H1 (cell line): Measurements from ENCODE around the gene NAV2. TPM values are rescaled to one million over a fixed set of nuclear protein-coding genes. Genes with fewer than 3 reads are reported as not detected.

ENCODE experiments used
- CTCF ChIA-PET: fragments of 300-600 bp; sonication (Branson Sonifier 250); formaldehyde crosslinking; loops from one replicate; lab custom pipeline; 2021; ENCODE audit not compliant: partially characterized antibody; lab: Charles Lee
- POLR2A ChIA-PET: fragments of 300-600 bp; sonication (Branson Sonifier 250); formaldehyde crosslinking; loops from one replicate; lab custom pipeline; 2021; ENCODE audit warnings: inconsistent platforms; ENCODE audit not compliant: partially characterized antibody; lab: Charles Lee
- DNase-seq, 2 experiments: peaks; one replicate each; pipeline versions ENCODE4 v3.0.0 to v3.0.0-alpha.2; 2010 to 2022; ENCODE audit warnings: low spot score in 2 of 2, low read depth in 1 of 2, mixed read lengths in 1 of 2
- FAIRE-seq: peaks from 2 replicates; lab custom pipeline; 2011; peaks lifted over from hg19 to GRCh38; lab: Jason Lieb, UNC
- H2AFZ ChIP-seq: 2 replicates; pipeline ENCODE4 v1.8.1; 2012; ENCODE audit warnings: low read length, inconsistent platforms
- H2AK5ac ChIP-seq: 2 replicates; pipeline ENCODE4 v1.6.1; 2013; ENCODE audit warnings: low read depth, low read length
- H2BK120ac ChIP-seq: replicated peaks from 2 replicates; pipeline ENCODE3; 2013; ENCODE audit warnings: low read depth, low read length, inconsistent platforms
- H2BK12ac ChIP-seq: 2 replicates; pipeline ENCODE4 v1.6.1; 2013; ENCODE audit warnings: low read depth, low read length
- H2BK15ac ChIP-seq: 2 replicates; pipeline ENCODE4 v1.6.1; 2013; ENCODE audit warnings: low read length
- H2BK20ac ChIP-seq: 2 replicates; pipeline ENCODE4 v1.6.1; 2013; ENCODE audit warnings: low read length
- H2BK5ac ChIP-seq: 2 replicates; pipeline ENCODE4 v1.6.1; 2013; ENCODE audit warnings: low read depth, low read length
- H3K14ac ChIP-seq: 2 replicates; pipeline ENCODE4 v1.6.1; 2013; ENCODE audit warnings: inconsistent platforms; ENCODE audit not compliant: insufficient read length
- H3K18ac ChIP-seq: 2 replicates; pipeline ENCODE4 v1.6.1; 2013; ENCODE audit warnings: low read length; ENCODE audit errors: extremely low read depth
- H3K23ac ChIP-seq: 2 replicates; pipeline ENCODE4 v1.6.1; 2013; ENCODE audit warnings: inconsistent platforms; ENCODE audit not compliant: insufficient read length
- H3K23me2 ChIP-seq: 2 replicates; pipeline ENCODE4 v1.6.1; 2013; ENCODE audit warnings: low read depth, low read length
- H3K27ac ChIP-seq: 2 replicates; pipeline ENCODE4 v1.6.1; 2011; ENCODE audit warnings: low read depth, low read length, inconsistent platforms
- H3K27me3 ChIP-seq, 4 experiments: replicated peaks in 1 of 4; 1 replicate in 1 of 4; 2 replicates in 3 of 4; pipeline versions ENCODE4 v1.6.1 to v1.8.1; 2011 to 2013; ENCODE audit warnings: low read length in 3 of 4, mild to moderate bottlenecking in 3 of 4, inconsistent platforms in 2 of 4, mixed read lengths in 2 of 4, moderate library complexity in 1 of 4; ENCODE audit not compliant: control insufficient read depth in 3 of 4, insufficient read depth in 3 of 4; ENCODE audit errors: extremely low read depth in 1 of 4
- H3K36me3 ChIP-seq, 4 experiments: 2 replicates each; pipeline versions ENCODE4 v1.6.1 to v1.8.1; 2011 to 2013; ENCODE audit warnings: mild to moderate bottlenecking in 4 of 4, low read length in 3 of 4, moderate library complexity in 2 of 4, control low read depth in 1 of 4, inconsistent platforms in 1 of 4; ENCODE audit not compliant: insufficient read depth in 4 of 4, control insufficient read depth in 2 of 4
- H3K4ac ChIP-seq: replicated peaks from 2 replicates; pipeline ENCODE3; 2013; ENCODE audit warnings: low read length, low read depth, mixed read lengths, inconsistent platforms; ENCODE audit not compliant: insufficient read length
- H3K4me1 ChIP-seq, 4 experiments: replicated peaks in 1 of 4; 1 replicate in 1 of 4; 2 replicates in 3 of 4; pipeline versions ENCODE4 v1.6.1 to v1.8.1; 2011 to 2013; ENCODE audit warnings: low read length in 3 of 4, inconsistent platforms in 2 of 4, mixed read lengths in 1 of 4; ENCODE audit not compliant: insufficient read depth in 4 of 4, control insufficient read depth in 3 of 4
- H3K4me2 ChIP-seq, 2 experiments: 2 replicates each; pipeline versions ENCODE4 v1.6.1 to v1.8.1; 2011 to 2013; ENCODE audit warnings: low read depth in 2 of 2, low read length in 2 of 2, control low read depth in 1 of 2, inconsistent platforms in 1 of 2, mild to moderate bottlenecking in 1 of 2; ENCODE audit not compliant: insufficient read depth in 1 of 2
- H3K4me3 ChIP-seq, 4 experiments: fragments of 200-600, 300-600 bp in 1 of 4; sonication (generic), shearing (Covaris generic), sonication (Bioruptor Twin) in 1 of 4; 2 replicates each; pipeline versions ENCODE4 v1.5.1 to v1.8.1; 2011 to 2016; ENCODE audit warnings: low read length in 4 of 4, low read depth in 3 of 4, control low read depth in 2 of 4, inconsistent platforms in 2 of 4, mild to moderate bottlenecking in 2 of 4, mixed read lengths in 1 of 4, moderate library complexity in 1 of 4; ENCODE audit not compliant: insufficient read depth in 2 of 4; ENCODE audit errors: extremely low read depth in 1 of 4
- H3K56ac ChIP-seq: replicated peaks from 2 replicates; pipeline ENCODE3; 2013; ENCODE audit warnings: low read depth, mild to moderate bottlenecking, mixed read lengths, low read length, inconsistent platforms; ENCODE audit not compliant: insufficient read length
- H3K79me1 ChIP-seq: 2 replicates; pipeline ENCODE4 v1.6.1; 2013; ENCODE audit warnings: low read depth, low read length, control low read depth
- H3K79me2 ChIP-seq, 2 experiments: 2 replicates each; pipeline versions ENCODE4 v1.6.1 to v1.8.1; 2012 to 2013; ENCODE audit warnings: low read length in 2 of 2, mild to moderate bottlenecking in 2 of 2, inconsistent platforms in 1 of 2; ENCODE audit not compliant: insufficient read depth in 2 of 2, control insufficient read depth in 1 of 2
- H3K9ac ChIP-seq, 4 experiments: replicated peaks in 1 of 4; 1 replicate in 1 of 4; 2 replicates in 3 of 4; pipeline versions ENCODE4 v1.6.1 to v1.8.1; 2011 to 2013; ENCODE audit warnings: low read depth in 3 of 4, low read length in 3 of 4, control low read depth in 2 of 4, mild to moderate bottlenecking in 2 of 4, moderate library complexity in 2 of 4, inconsistent platforms in 1 of 4; ENCODE audit errors: extremely low read depth in 1 of 4
- H3K9me3 ChIP-seq, 2 experiments: 2 replicates each; pipeline versions ENCODE4 v1.6.1 to v1.8.1; 2012 to 2013; ENCODE audit warnings: mild to moderate bottlenecking in 2 of 2, moderate library complexity in 2 of 2, control low read depth in 1 of 2, inconsistent platforms in 1 of 2, low read depth in 1 of 2, low read length in 1 of 2, mixed read lengths in 1 of 2; ENCODE audit not compliant: insufficient read depth in 2 of 2
- H4K20me1 ChIP-seq, 2 experiments: replicated peaks in 1 of 2; 2 replicates each; pipeline versions ENCODE3 to v1.8.1; 2011 to 2013; ENCODE audit warnings: inconsistent platforms in 2 of 2, low read length in 2 of 2, mild to moderate bottlenecking in 1 of 2; ENCODE audit not compliant: insufficient read depth in 2 of 2, control insufficient read depth in 1 of 2
- H4K5ac ChIP-seq: 2 replicates; pipeline ENCODE4 v1.6.1; 2013; ENCODE audit warnings: low read length, low read depth, mixed read lengths, inconsistent platforms; ENCODE audit not compliant: insufficient read length
- H4K8ac ChIP-seq: 2 replicates; pipeline ENCODE4 v1.8.0; 2013; ENCODE audit warnings: mild to moderate bottlenecking, moderate library complexity, low read length, inconsistent platforms; ENCODE audit not compliant: insufficient read depth; ENCODE audit errors: extremely low read depth
- H4K91ac ChIP-seq: replicated peaks from 2 replicates; pipeline ENCODE3; 2013; ENCODE audit warnings: low read length, mixed read lengths, inconsistent platforms; ENCODE audit not compliant: insufficient read length
- ASH2L ChIP-seq: fragments of 200-600, 300-600 bp; sonication (generic); IDR thresholded peaks from one replicate; pipeline ENCODE4 v1.7.1; 2017; ENCODE audit warnings: low read length
- BCL11A ChIP-seq, 2 experiments: IDR thresholded peaks; one replicate each; pipeline ENCODE4 v1.6.1; 2011; ENCODE audit warnings: low read depth in 2 of 2, low read length in 2 of 2, mild to moderate bottlenecking in 2 of 2
- EGR1 ChIP-seq: IDR thresholded peaks from 2 replicates; pipeline ENCODE4 v1.6.1; 2011; ENCODE audit warnings: low read depth, low read length, borderline replicate concordance
- FOSL1 ChIP-seq: IDR thresholded peaks from 2 replicates; pipeline ENCODE4 v1.6.1; 2011; ENCODE audit warnings: mild to moderate bottlenecking, low read depth, low read length, moderate library complexity; ENCODE audit not compliant: insufficient read depth
- JUN ChIP-seq: IDR thresholded peaks from 2 replicates; pipeline ENCODE4 v1.6.1; 2011; ENCODE audit warnings: low read depth, mild to moderate bottlenecking, improper control_type of control experiment, low read length
- MAX ChIP-seq: IDR thresholded peaks from 2 replicates; pipeline ENCODE4 v1.6.1; 2012; ENCODE audit warnings: inconsistent platforms
- PHF8 ChIP-seq: fragments of 200-600 bp; sonication (generic); conservative IDR thresholded peaks from 2 replicates; pipeline ENCODE4 v1.7.1; 2012; ENCODE audit warnings: low read depth, mild to moderate bottlenecking, inconsistent platforms, low read length, moderate library complexity
- RFX5 ChIP-seq: IDR thresholded peaks from 2 replicates; pipeline ENCODE4 v1.6.1; 2011; ENCODE audit warnings: low read depth, low read length, improper control_type of control experiment, borderline replicate concordance
- SP1 ChIP-seq: IDR thresholded peaks from 2 replicates; pipeline ENCODE4 v1.6.1; 2011; ENCODE audit warnings: low read depth, low read length
- TAF1 ChIP-seq: IDR thresholded peaks from 2 replicates; pipeline ENCODE4 v1.6.1; 2011; ENCODE audit warnings: mild to moderate bottlenecking, low read depth, low read length
- TAF7 ChIP-seq: optimal IDR thresholded peaks from 2 replicates; pipeline ENCODE3; 2011; ENCODE audit warnings: low read depth, mild to moderate bottlenecking, inconsistent platforms, low read length, moderate library complexity, borderline replicate concordance
- TEAD4 ChIP-seq: IDR thresholded peaks from 2 replicates; pipeline ENCODE4 v1.6.1; 2012; ENCODE audit warnings: low read depth, low read length, inconsistent platforms, mixed read lengths
- USF2 ChIP-seq: IDR thresholded peaks from 2 replicates; pipeline ENCODE4 v1.6.1; 2011; ENCODE audit warnings: low read length, improper control_type of control experiment
- WGBS, 2 experiments: shearing (Covaris generic) in 1 of 2; methylation state at CpG; one replicate each; pipeline versions ENCODE4 v1.1.6 to v1.1.7; 2013 to 2015; ENCODE audit warnings: low lambda C conversion rate in 2 of 2, mixed read lengths in 2 of 2, inconsistent platforms in 1 of 2, low coverage in 1 of 2, missing lambda C conversion rate in 1 of 2; ENCODE audit not compliant: insufficient replicate concordance in 2 of 2, insufficient coverage in 1 of 2, insufficient read length in 1 of 2; ENCODE audit errors: extremely low coverage in 1 of 2, missing lambda C conversion rate in 1 of 2; 5-methylcytosine and 5-hydroxymethylcytosine counted together
- polyA plus RNA-seq, 7 experiments: library from polyadenylated mRNA; depleted of rRNA in 3 of 7; stranded (reverse) in 5 of 7; unstranded in 2 of 7; fragments of >200 nt in 5 of 7; fragments of 200-250 nt in 2 of 7; gene quantifications; 1 replicate in 5 of 7; 2 replicates in 1 of 7; 4 replicates in 1 of 7; pipeline versions ENCODE4 v1.2.1 to v1.2.3, GENCODE V29; 2011 to 2013; ENCODE audit warnings: missing spikeins in 2 of 7, mixed read lengths in 2 of 7
- total RNA-seq: library from RNA; stranded (reverse); fragmentation: NEBNext Ultra II Directional; extraction: Animal tissue kit (Norgen Biotek cat#: 25700); gene quantifications from 2 replicates; pipeline ENCODE4 v1.2.1, GENCODE V29; 2021

NAV2 gene
- total and polyA plus RNA-seq, 2 of the 8 experiments (the other 6 are each of a cell fraction or from before 2014, with no cell fraction given) = 35.6 to 73.6 TPM

- H3K56ac ChIP-seq = no peak overlapping the region
- no peak for FAIRE-seq
- H3K4me1 ChIP-seq = no peaks in the 10 kb centered on the region
- H4K91ac ChIP-seq = no peak overlapping the region
- H3K23ac ChIP-seq = no peak overlapping the region
- H3K4me3 ChIP-seq = no peak overlapping the region
- no peak overlapping the region for H3K4ac ChIP-seq
- no peak overlapping the region for H2BK20ac ChIP-seq
- H3K27ac ChIP-seq = no peak overlapping the region
- no peaks in the 10 kb centered on the region for H3K79me1 ChIP-seq
- no peak overlapping the region for H2AFZ ChIP-seq
- no peak overlapping the region for H2BK15ac ChIP-seq
- peaks cover 33 to 82% (median 79%) of the 10 kb centered on the region in 4 experiments for H3K36me3 ChIP-seq
- no peak overlapping the region for H3K9ac ChIP-seq
- ChIA-PET POLR2A (interaction anchor here (1.1 kb wide), 1 partner anchor 14 kb away, joined by 4 read pairs; no protein-coding TSS in a partner anchor), CTCF (interaction anchor here (0.8 to 4.2 kb wide), 8 partner anchors 9 to 237 kb away, joined by 3 to 13 read pairs (median 5); no protein-coding TSS in a partner anchor)
- no peak overlapping the region for H3K4me2 ChIP-seq
- H3K18ac ChIP-seq = no peak overlapping the region
- H3K9me3 ChIP-seq = no peaks in the 10 kb centered on the region
- WGBS, 2 experiments = 91% methylated on average over 7 of the region's 7 CpGs; no CpG with 5 or more reads in 1 of the 2 experiments
- no peak for DNase-seq
- H3K23me2 ChIP-seq = no peaks in the 10 kb centered on the region
- no peak overlapping the region for H3K14ac ChIP-seq
- H3K79me2 ChIP-seq = no peaks in the 10 kb centered on the region
- H2BK5ac ChIP-seq = no peak overlapping the region
- H4K8ac ChIP-seq = no peak overlapping the region
- H2AK5ac ChIP-seq = no peak overlapping the region
- no peak overlapping the region for H4K5ac ChIP-seq
- no peaks in the 10 kb centered on the region; a peak in 1 of 7 replicates for H3K27me3 ChIP-seq
- H4K20me1 ChIP-seq = peaks cover 0 to 3% of the 10 kb centered on the region in 2 experiments
- TF ChIP-seq TAF1 (no peak), JUN (no peak), FOSL1 (no peak), ASH2L (no peak), TEAD4 (no peak), SP1 (no peak), EGR1 (no peak), USF2 (no peak), PHF8 (no peak), TAF7 (no peak), MAX (no peak), BCL11A (IDR thresholded peaks at IDR 0.05; ENCODE audit: low read depth in 2 of 2, low read length in 2 of 2) (no peak), RFX5 (no peak)
- H2BK12ac ChIP-seq = no peak overlapping the region
- H2BK120ac ChIP-seq = no peak overlapping the region
These were observed 390.6 kb downstream of the NAV2 start for GRCh38 chr11:20103281-20103680.
